Suprapubic skin (tissue), 4 donors: ENCODE measurements around the gene CFAP77.

Experiments
- EP300 ChIP-seq: sonication (generic); formaldehyde crosslinking; IDR thresholded peaks from one replicate; pipeline ENCODE4 v1.6.1; 2017; ENCODE audit warnings: antibody characterized with exemption
- POLR2A ChIP-seq, 2 donors: fragments of 450-650 bp; IDR thresholded peaks; one replicate each; pipeline ENCODE4 v1.6.1; 2017; ENCODE audit warnings: antibody characterized with exemption in 2 of 2, mild to moderate bottlenecking in 2 of 2, moderate library complexity in 2 of 2
- POLR2AphosphoS5 ChIP-seq, 3 donors: sonication (generic); formaldehyde crosslinking; IDR thresholded peaks; one replicate each; pipeline ENCODE4 v1.6.1; 2017; ENCODE audit warnings: antibody characterized with exemption in 3 of 3
- TF ChIP-seq, protein P1 (sequence below), 2 donors: fragments of 200-600 bp in 1 of 2; fragments of 450-650 bp in 1 of 2; sonication (generic) in 1 of 2; IDR thresholded peaks; one replicate each; pipeline ENCODE4 v1.5.1; 2016 to 2019; ENCODE audit warnings: antibody characterized with exemption in 2 of 2, mild to moderate bottlenecking in 1 of 2, moderate library complexity in 1 of 2

DNA sequence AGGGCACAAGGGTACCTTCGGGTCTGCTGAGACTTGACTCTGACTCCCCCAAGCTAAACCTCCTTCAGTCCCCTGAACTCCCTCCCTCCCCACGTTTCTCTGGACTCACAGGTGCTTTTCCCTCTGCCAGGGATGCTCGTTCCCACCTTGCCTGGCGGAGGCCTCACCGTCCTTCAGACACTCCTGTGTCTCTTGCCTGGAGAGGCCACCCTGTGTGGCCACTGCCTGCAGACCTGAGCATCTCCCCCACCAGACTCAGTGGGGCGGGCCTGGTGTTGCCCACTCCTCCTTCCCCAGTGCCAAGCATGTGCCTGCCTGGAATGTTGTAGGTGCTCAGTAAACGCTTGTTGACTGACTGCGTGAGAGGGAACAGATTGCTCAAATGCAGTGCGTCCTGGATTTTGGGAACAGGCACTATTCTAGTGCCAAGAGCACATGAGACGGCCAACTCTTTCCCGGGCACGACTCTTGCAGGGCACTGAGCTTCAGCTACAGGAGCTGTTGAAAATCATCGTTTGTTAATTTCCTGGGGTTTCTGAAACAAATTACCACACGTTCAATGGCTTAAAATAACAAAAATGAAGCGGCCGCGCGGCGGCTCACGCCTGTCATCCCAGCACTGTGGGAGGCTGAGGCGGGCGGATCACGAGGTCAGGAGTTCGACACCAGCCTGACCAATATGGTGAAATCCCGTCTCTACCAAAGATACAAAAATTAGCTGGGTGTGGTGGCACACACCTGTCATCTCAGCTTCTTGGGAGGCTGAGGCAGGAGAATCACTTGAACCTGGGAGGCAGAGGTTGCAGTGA, 101.4 kb downstream of the CFAP77 start:
- TF ChIP-seq POLR2A (IDR thresholded peaks at IDR 0.05) (no peak), POLR2AphosphoS5 (IDR thresholded peaks at IDR 0.05) (no peak), EP300 (no peak)
- TF ChIP-seq, protein P1, sequence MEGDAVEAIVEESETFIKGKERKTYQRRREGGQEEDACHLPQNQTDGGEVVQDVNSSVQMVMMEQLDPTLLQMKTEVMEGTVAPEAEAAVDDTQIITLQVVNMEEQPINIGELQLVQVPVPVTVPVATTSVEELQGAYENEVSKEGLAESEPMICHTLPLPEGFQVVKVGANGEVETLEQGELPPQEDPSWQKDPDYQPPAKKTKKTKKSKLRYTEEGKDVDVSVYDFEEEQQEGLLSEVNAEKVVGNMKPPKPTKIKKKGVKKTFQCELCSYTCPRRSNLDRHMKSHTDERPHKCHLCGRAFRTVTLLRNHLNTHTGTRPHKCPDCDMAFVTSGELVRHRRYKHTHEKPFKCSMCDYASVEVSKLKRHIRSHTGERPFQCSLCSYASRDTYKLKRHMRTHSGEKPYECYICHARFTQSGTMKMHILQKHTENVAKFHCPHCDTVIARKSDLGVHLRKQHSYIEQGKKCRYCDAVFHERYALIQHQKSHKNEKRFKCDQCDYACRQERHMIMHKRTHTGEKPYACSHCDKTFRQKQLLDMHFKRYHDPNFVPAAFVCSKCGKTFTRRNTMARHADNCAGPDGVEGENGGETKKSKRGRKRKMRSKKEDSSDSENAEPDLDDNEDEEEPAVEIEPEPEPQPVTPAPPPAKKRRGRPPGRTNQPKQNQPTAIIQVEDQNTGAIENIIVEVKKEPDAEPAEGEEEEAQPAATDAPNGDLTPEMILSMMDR (IDR thresholded peaks at IDR 0.05), result no peak
